ENCODE data around the gene FNIP2.

Gene FNIP2

DNA sequence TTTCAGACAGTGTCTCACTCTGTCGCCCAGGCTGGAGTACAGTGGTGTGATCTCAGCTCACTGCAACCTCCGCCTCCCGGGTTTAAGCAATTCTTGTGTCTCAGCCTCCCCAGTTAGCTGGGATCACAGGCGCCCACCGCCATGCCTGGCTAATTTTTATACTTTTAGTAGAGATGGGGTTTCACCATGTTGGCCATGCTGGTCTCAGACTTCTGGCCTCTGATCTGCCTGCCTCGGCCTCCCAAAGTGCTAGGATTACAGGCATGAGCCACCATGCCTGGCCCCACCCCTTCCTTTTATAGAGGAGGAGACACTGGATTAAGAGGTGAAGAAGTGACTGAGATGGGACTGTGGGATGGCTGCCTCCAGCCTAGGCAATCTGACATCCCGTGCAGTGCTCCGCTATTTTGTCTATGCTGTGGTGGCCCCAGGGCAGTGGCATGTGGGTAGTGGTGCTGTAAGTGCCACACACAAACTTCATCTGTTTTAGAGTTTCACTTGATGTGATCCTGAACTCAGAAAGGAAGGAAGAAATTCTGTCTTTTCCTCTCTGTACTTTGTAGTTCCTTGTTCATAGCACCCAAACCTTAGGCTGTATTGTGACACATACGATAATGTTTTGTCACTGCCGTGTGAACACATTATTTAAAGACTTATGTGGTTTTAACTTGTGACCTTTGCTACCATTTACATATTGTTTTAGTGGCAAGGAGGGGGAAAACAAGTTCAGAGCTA lies 48.9 kb downstream of the FNIP2 start:
- H3K36me3 ChIP-seq (ENCODE audit: control insufficient read depth, insufficient read depth, low read length) = no peaks in the 10 kb centered on the region
- no peak overlapping the region for H2BK5ac ChIP-seq (ENCODE audit: low read length)
- H3K18ac ChIP-seq (ENCODE audit: low read length) = no peak overlapping the region
- H2AK5ac ChIP-seq (ENCODE audit: low read length) = no peak overlapping the region
- no peak overlapping the region for H2BK15ac ChIP-seq (replicated peaks; ENCODE audit: low read depth)
- H3K56ac ChIP-seq (ENCODE audit: low read length) = no peak overlapping the region
- no peaks in the 10 kb centered on the region for H3K79me2 ChIP-seq (ENCODE audit: control insufficient read depth, insufficient read depth, low read length)
- H2BK120ac ChIP-seq (ENCODE audit: low read depth, low read length) = no peak overlapping the region
- H3K4me3 ChIP-seq (ENCODE audit: low read length) = no peak overlapping the region
- H3K23ac ChIP-seq (ENCODE audit: low read length) = no peak overlapping the region
- no peaks in the 10 kb centered on the region for H3K27me3 ChIP-seq (ENCODE audit: insufficient read depth, low read length, poor library complexity)
- DNase-seq = no peak
- H3K79me1 ChIP-seq (ENCODE audit: low read length) = no peaks in the 10 kb centered on the region
- no peak overlapping the region for H3K9ac ChIP-seq (ENCODE audit: low read length)
- H3K4me1 ChIP-seq (ENCODE audit: control insufficient read depth, low read depth, low read length) = no peaks in the 10 kb centered on the region
- WGBS (ENCODE audit: extremely low coverage, insufficient coverage, low lambda C conversion rate) = no CpG with 5 or more reads among the region's 10 CpGs
- no peak overlapping the region for H3K27ac ChIP-seq (ENCODE audit: low read depth, low read length)
- no peak overlapping the region for H4K8ac ChIP-seq (ENCODE audit: low read depth, low read length)
- no peak overlapping the region for H3K4me2 ChIP-seq (ENCODE audit: low read length)
- no peak overlapping the region for H4K5ac ChIP-seq (ENCODE audit: low read length)
- no peak overlapping the region for H3K4ac ChIP-seq (ENCODE audit: low read depth, low read length)

DNA sequence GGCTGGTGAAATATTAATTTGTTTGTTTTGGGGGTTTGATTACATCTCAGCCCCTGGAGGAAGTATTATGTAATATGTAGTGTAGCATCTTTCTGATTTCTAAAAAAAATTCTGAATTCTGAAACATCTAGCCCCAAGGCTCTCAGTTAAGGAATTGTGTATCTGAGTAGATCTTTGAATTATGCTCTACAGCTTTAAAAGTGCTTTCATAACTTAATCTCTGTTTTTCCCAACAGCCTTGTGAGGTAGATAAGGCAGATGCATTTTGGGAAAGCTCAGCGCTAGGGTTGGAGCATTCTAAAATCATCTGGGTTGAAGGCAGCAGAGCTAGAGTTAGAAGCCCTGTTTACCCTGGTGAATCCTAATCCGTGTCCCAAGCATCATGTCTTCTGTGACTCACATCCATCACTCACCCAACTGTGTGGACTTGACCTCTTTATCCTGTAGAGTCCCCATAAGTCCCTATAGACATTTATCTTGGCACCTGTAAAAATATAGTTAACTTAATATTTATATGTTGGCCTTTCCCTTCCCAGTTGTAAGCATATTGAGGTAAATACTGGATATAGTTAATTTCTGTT lies 49.8 kb downstream of the FNIP2 start:
- no peak overlapping the region for H3K27ac ChIP-seq (ENCODE audit: low read depth, low read length)
- H3K18ac ChIP-seq (ENCODE audit: low read length) = no peak overlapping the region

DNA sequence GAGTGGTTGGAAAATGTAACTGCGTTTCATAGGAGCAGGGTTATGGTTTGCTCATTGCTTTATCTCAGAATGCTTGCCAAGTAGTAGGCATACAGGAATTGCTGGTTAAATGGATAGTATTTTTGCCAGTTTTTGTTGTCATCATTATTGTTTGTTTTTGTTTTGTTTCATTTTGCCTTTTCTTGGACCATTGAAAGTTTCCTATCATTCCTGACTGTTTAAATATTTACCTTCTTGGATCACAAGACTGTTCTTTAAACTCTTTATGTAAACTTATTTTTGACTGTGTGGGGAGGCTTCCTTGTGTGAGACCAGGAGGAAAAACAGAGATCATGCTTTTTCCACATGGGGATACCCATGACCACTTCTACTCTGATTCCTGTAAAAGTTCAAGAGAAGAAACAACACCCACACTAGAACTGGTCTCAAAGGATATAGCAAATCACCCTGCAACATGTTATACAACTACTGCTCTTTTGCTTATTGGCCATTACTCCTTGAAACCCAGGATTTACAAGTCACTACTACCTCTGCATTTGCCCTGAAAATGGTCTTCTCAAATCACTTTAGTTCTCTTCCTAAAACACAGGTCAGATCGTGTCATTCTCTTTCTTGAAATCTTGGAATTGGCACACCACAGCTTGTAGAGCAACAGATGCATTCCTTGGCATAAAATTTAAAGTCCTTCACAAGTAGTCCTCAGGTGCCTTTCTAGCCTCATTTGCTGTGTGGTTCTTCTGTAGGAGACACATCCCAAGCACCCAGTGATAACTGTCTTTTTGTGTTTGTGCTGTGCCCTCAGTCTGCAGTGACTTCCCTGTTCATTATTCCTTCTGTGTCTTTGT lies 51.3 kb downstream of the FNIP2 start:
- Histone ChIP-seq H2BK15ac (replicated peaks; ENCODE audit: low read depth) (no peak overlapping the region), H3K27ac (ENCODE audit: low read depth, low read length) (no peak overlapping the region), H3K23ac (ENCODE audit: low read length) (no peak overlapping the region), H3K18ac (ENCODE audit: low read length) (no peak overlapping the region), H2BK5ac (ENCODE audit: low read length) (no peak overlapping the region), H3K36me3 (ENCODE audit: control insufficient read depth, insufficient read depth, low read length) (no peaks in the 10 kb centered on the region), H2AK5ac (ENCODE audit: low read length) (no peak overlapping the region), H3K4ac (ENCODE audit: low read depth, low read length) (no peak overlapping the region), H3K79me1 (ENCODE audit: low read length) (no peaks in the 10 kb centered on the region), H3K4me1 (ENCODE audit: control insufficient read depth, low read depth, low read length) (peaks cover 6% of the 10 kb centered on the region), H3K27me3 (ENCODE audit: insufficient read depth, low read length, poor library complexity) (no peaks in the 10 kb centered on the region), H3K79me2 (ENCODE audit: control insufficient read depth, insufficient read depth, low read length) (no peaks in the 10 kb centered on the region), H3K4me2 (ENCODE audit: low read length) (no peak overlapping the region), H4K8ac (ENCODE audit: low read depth, low read length) (no peak overlapping the region), H4K5ac (ENCODE audit: low read length) (no peak overlapping the region), H3K56ac (ENCODE audit: low read length) (no peak overlapping the region), H3K9ac (ENCODE audit: low read length) (no peak overlapping the region), H3K4me3 (ENCODE audit: low read length) (no peak overlapping the region), H2BK120ac (ENCODE audit: low read depth, low read length) (no peak overlapping the region)
- DNase-seq = no peak
- WGBS (ENCODE audit: extremely low coverage, insufficient coverage, low lambda C conversion rate) = 100% methylated on average over 1 of the region's 2 CpGs

More for the DNA sequence above, 49.8 kb downstream of the FNIP2 start:
- Histone ChIP-seq H3K4me3 (ENCODE audit: low read length) (no peak overlapping the region), H2AK5ac (ENCODE audit: low read length) (no peak overlapping the region), H3K56ac (ENCODE audit: low read length) (no peak overlapping the region), H3K79me2 (ENCODE audit: control insufficient read depth, insufficient read depth, low read length) (no peaks in the 10 kb centered on the region), H3K36me3 (ENCODE audit: control insufficient read depth, insufficient read depth, low read length) (no peaks in the 10 kb centered on the region), H2BK120ac (ENCODE audit: low read depth, low read length) (no peak overlapping the region), H4K8ac (ENCODE audit: low read depth, low read length) (no peak overlapping the region), H3K9ac (ENCODE audit: low read length) (no peak overlapping the region), H2BK5ac (ENCODE audit: low read length) (no peak overlapping the region), H3K4ac (ENCODE audit: low read depth, low read length) (no peak overlapping the region), H3K4me1 (ENCODE audit: control insufficient read depth, low read depth, low read length) (no peaks in the 10 kb centered on the region), H3K23ac (ENCODE audit: low read length) (no peak overlapping the region), H4K5ac (ENCODE audit: low read length) (no peak overlapping the region), H2BK15ac (replicated peaks; ENCODE audit: low read depth) (no peak overlapping the region), H3K27me3 (ENCODE audit: insufficient read depth, low read length, poor library complexity) (no peaks in the 10 kb centered on the region), H3K4me2 (ENCODE audit: low read length) (no peak overlapping the region), H3K79me1 (ENCODE audit: low read length) (no peaks in the 10 kb centered on the region)
- DNase-seq = no peak
- no CpG with 5 or more reads among the region's 2 CpGs for WGBS (ENCODE audit: extremely low coverage, insufficient coverage, low lambda C conversion rate)

GRCh38 chr4:158821228-158821971 lies 52.6 kb downstream of the FNIP2 start:
- Histone ChIP-seq H2AK5ac (ENCODE audit: low read length) (no peak overlapping the region), H3K4me3 (ENCODE audit: low read length) (no peak overlapping the region), H3K56ac (ENCODE audit: low read length) (no peak overlapping the region), H3K4me2 (ENCODE audit: low read length) (no peak overlapping the region), H3K4ac (ENCODE audit: low read depth, low read length) (no peak overlapping the region), H4K5ac (ENCODE audit: low read length) (no peak overlapping the region), H2BK120ac (ENCODE audit: low read depth, low read length) (no peak overlapping the region), H2BK15ac (replicated peaks; ENCODE audit: low read depth) (no peak overlapping the region), H3K23ac (ENCODE audit: low read length) (no peak overlapping the region), H4K8ac (ENCODE audit: low read depth, low read length) (no peak overlapping the region), H3K79me2 (ENCODE audit: control insufficient read depth, insufficient read depth, low read length) (no peaks in the 10 kb centered on the region), H3K9ac (ENCODE audit: low read length) (no peak overlapping the region), H3K18ac (ENCODE audit: low read length) (no peak overlapping the region), H3K27ac (ENCODE audit: low read depth, low read length) (no peak overlapping the region), H3K4me1 (ENCODE audit: control insufficient read depth, low read depth, low read length) (peaks cover 15% of the 10 kb centered on the region), H3K36me3 (ENCODE audit: control insufficient read depth, insufficient read depth, low read length) (no peaks in the 10 kb centered on the region), H3K27me3 (ENCODE audit: insufficient read depth, low read length, poor library complexity) (no peaks in the 10 kb centered on the region), H2BK5ac (ENCODE audit: low read length) (no peak overlapping the region), H3K79me1 (ENCODE audit: low read length) (no peaks in the 10 kb centered on the region)
- no CpG with 5 or more reads among the region's 4 CpGs for WGBS (ENCODE audit: extremely low coverage, insufficient coverage, low lambda C conversion rate)
- no peak for DNase-seq

DNA sequence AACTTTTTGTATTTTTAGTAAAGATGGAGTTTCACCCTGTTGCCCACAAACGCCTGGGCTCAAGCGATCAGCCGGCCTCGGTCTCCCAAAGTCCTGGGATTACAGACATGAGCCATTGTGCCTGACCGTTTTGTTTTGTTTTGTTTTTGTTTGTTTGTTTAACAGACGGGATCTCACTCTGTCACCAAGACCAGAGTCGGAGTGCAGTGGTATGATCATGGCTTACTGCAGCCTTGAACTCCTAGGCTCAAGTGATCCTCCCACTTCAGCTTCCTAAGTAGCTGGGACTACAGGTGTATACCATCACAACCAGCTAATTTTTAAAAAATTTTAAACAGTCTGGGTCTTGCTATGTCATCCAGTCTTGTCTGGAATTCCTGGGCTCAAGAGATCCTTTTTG lies 53.5 kb downstream of the FNIP2 start:
- no CpG with 5 or more reads among the region's 7 CpGs for WGBS (ENCODE audit: extremely low coverage, insufficient coverage, low lambda C conversion rate)
- Histone ChIP-seq H3K4ac (ENCODE audit: low read depth, low read length) (no peak overlapping the region), H3K18ac (ENCODE audit: low read length) (no peak overlapping the region), H2BK15ac (replicated peaks; ENCODE audit: low read depth) (no peak overlapping the region), H2AK5ac (ENCODE audit: low read length) (no peak overlapping the region), H3K36me3 (ENCODE audit: control insufficient read depth, insufficient read depth, low read length) (no peaks in the 10 kb centered on the region), H3K4me2 (ENCODE audit: low read length) (no peak overlapping the region), H3K79me2 (ENCODE audit: control insufficient read depth, insufficient read depth, low read length) (no peaks in the 10 kb centered on the region), H3K9ac (ENCODE audit: low read length) (no peak overlapping the region), H3K79me1 (ENCODE audit: low read length) (no peaks in the 10 kb centered on the region), H3K56ac (ENCODE audit: low read length) (no peak overlapping the region), H2BK5ac (ENCODE audit: low read length) (no peak overlapping the region), H3K27me3 (ENCODE audit: insufficient read depth, low read length, poor library complexity) (no peaks in the 10 kb centered on the region), H3K4me3 (ENCODE audit: low read length) (no peak overlapping the region), H4K8ac (ENCODE audit: low read depth, low read length) (no peak overlapping the region), H2BK120ac (ENCODE audit: low read depth, low read length) (no peak overlapping the region), H4K5ac (ENCODE audit: low read length) (no peak overlapping the region), H3K27ac (ENCODE audit: low read depth, low read length) (no peak overlapping the region), H3K23ac (ENCODE audit: low read length) (no peak overlapping the region), H3K4me1 (ENCODE audit: control insufficient read depth, low read depth, low read length) (peaks cover 19% of the 10 kb centered on the region)
- no peak for DNase-seq
